Muscle of back (tissue), 11 donors: Measurements from ENCODE around the gene SAA4. TPM values are rescaled to one million over a fixed set of nuclear protein-coding genes. Genes with fewer than 3 reads are reported as not detected.
"Not testable (repeated sequence)": the region's sequence is repeated elsewhere in the genome, so short reads cannot be mapped to it uniquely, and the experiment has no call there.

Source experiments
- DNase-seq, 3 donors: peaks; one replicate each; pipeline versions ENCODE4 v3.0.0 to v3.0.0-alpha.2; 2013
- polyA plus RNA-seq, 10 donors: library from polyadenylated mRNA; unstranded; fragments of 120-200 nt; gene quantifications; one replicate each; pipeline ENCODE4 v1.2.1, GENCODE V29; 2013; ENCODE audit not compliant: insufficient read length in 10 of 10

Gene SAA4
- polyA plus RNA-seq, 10 donors, result not detected

GRCh38 chr11:18247191-18247581, 10.6 kb upstream of the SAA4 start:
- not testable (repeated sequence) for DNase-seq

- DNase-seq, result not testable (repeated sequence)
Observed at GRCh38 chr11:18246379-18247190, 10.0 kb upstream of the SAA4 start.

- DNase-seq, result no peak
Observed at GRCh38 chr11:18245396-18245795, 8.8 kb upstream of the SAA4 start.

- DNase-seq, result peak; percentile 24 to 45 (median 36)
Observed at GRCh38 chr11:18243783-18244362, 7.3 kb upstream of the SAA4 start.

- DNase-seq, result no peak
Observed at GRCh38 chr11:18239655-18240054, 3.1 kb upstream of the SAA4 start.

- no peak for DNase-seq
Observed at GRCh38 chr11:18235394-18236334, 938 bp downstream of the SAA4 start.

- no peak for DNase-seq
Observed at GRCh38 chr11:18233912-18234311, 2.7 kb downstream of the SAA4 start.

GRCh38 chr11:18230859-18231258, 5.7 kb downstream of the SAA4 start:
- DNase-seq, result no peak

GRCh38 chr11:18229501-18229900, 7.1 kb downstream of the SAA4 start:
- DNase-seq, result no peak

- DNase-seq, result no peak
Observed at GRCh38 chr11:18225913-18226312, 10.7 kb downstream of the SAA4 start.

- DNase-seq, result no peak
Observed at GRCh38 chr11:18223591-18224387, 12.8 kb downstream of the SAA4 start.

- no peak for DNase-seq
Observed at GRCh38 chr11:18222814-18223421, 13.7 kb downstream of the SAA4 start.

- no peak for DNase-seq
Observed at GRCh38 chr11:18221274-18221876, 15.2 kb downstream of the SAA4 start.

GRCh38 chr11:18209058-18209457, 27.5 kb downstream of the SAA4 start:
- DNase-seq, result no peak

- DNase-seq, result no peak
Observed at GRCh38 chr11:18204771-18205170, 31.8 kb downstream of the SAA4 start.

- DNase-seq, result no peak
Observed at GRCh38 chr11:18204220-18204619, 32.4 kb downstream of the SAA4 start.

GRCh38 chr11:18203723-18204122, 32.9 kb downstream of the SAA4 start:
- no peak for DNase-seq

GRCh38 chr11:18197738-18198137, 38.9 kb downstream of the SAA4 start:
- DNase-seq, result not testable (repeated sequence)

- DNase-seq, result no peak
Observed at GRCh38 chr11:18196532-18196931, 40.1 kb downstream of the SAA4 start.

- no peak for DNase-seq
Observed at GRCh38 chr11:18193010-18193409, 43.6 kb downstream of the SAA4 start.

GRCh38 chr11:18191376-18191775, 45.2 kb downstream of the SAA4 start:
- no peak for DNase-seq
